OCI-LY3 (cell line): ENCODE measurements around the gene SMURF1.

Experiments used
- H2AFZ ChIP-seq: fragments of 200-600, 300-600 bp; shearing (Covaris generic); 2 replicates; pipeline ENCODE4 v1.6.0; 2014; ENCODE audit warnings: antibody characterized with exemption, low read depth, low read length
- H3K27ac ChIP-seq: fragments of 200-600, 300-600 bp; sonication (generic); 2 replicates; pipeline ENCODE4 v1.5.1; 2014; ENCODE audit warnings: mild to moderate bottlenecking, low read length, moderate library complexity, mixed read lengths
- H3K27me3 ChIP-seq: fragments of 200-600, 300-600 bp; sonication (generic); 2 replicates; pipeline ENCODE4 v1.6.1; 2014; ENCODE audit warnings: low read depth, low read length, mixed read lengths
- H3K36me3 ChIP-seq: fragments of 200-600, 300-600 bp; sonication (generic); replicated peaks from 2 replicates; pipeline ENCODE3; 2014; ENCODE audit warnings: low read depth, low read length, mixed read lengths
- H3K4me1 ChIP-seq: fragments of 300-600, 200-600 bp; sonication (generic); 2 replicates; pipeline ENCODE4 v1.6.1; 2014; ENCODE audit warnings: low read length, mixed read lengths
- H3K4me2 ChIP-seq: fragments of 200-600, 300-600 bp; sonication (generic); 2 replicates; pipeline ENCODE4 v1.6.1; 2014; ENCODE audit warnings: low read length, mixed read lengths
- H3K4me3 ChIP-seq: fragments of 300-600, 200-600 bp; sonication (generic); 2 replicates; pipeline ENCODE4 v1.5.1; 2014; ENCODE audit warnings: antibody characterized with exemption, mild to moderate bottlenecking, low read length, moderate library complexity
- H3K79me2 ChIP-seq: fragments of 300-600, 200-600 bp; shearing (Covaris generic); 2 replicates; pipeline ENCODE4 v1.6.1; 2014; ENCODE audit warnings: mild to moderate bottlenecking, low read length, mixed read lengths
- H3K9ac ChIP-seq: fragments of 300-600, 200-600 bp; shearing (Covaris generic); 2 replicates; pipeline ENCODE4 v1.6.0; 2014; ENCODE audit warnings: mild to moderate bottlenecking, low read length, moderate library complexity
- H3K9me3 ChIP-seq: fragments of 200-600, 300-600 bp; shearing (Covaris generic); 2 replicates; pipeline ENCODE4 v1.6.1; 2014; ENCODE audit warnings: low read length, mixed read lengths; ENCODE audit not compliant: insufficient read depth
- H4K20me1 ChIP-seq: fragments of 200-600, 300-600 bp; sonication (generic); 2 replicates; pipeline ENCODE4 v1.6.1; 2016; ENCODE audit warnings: low read length, mixed read lengths; ENCODE audit not compliant: insufficient read depth
- EZH2phosphoT487 ChIP-seq: fragments of 200-600 bp; shearing (Covaris generic); IDR thresholded peaks from 2 replicates; pipeline ENCODE4 v1.6.1; 2018; ENCODE audit warnings: antibody characterized with exemption, mixed run types, low read depth
- TF ChIP-seq, protein P1 (sequence below): fragments of 200-600, 300-600 bp; sonication (generic); IDR thresholded peaks from 2 replicates; pipeline ENCODE4 v1.5.1; 2014; ENCODE audit warnings: antibody characterized with exemption, low read length, low read depth

Gene SMURF1

DNA sequence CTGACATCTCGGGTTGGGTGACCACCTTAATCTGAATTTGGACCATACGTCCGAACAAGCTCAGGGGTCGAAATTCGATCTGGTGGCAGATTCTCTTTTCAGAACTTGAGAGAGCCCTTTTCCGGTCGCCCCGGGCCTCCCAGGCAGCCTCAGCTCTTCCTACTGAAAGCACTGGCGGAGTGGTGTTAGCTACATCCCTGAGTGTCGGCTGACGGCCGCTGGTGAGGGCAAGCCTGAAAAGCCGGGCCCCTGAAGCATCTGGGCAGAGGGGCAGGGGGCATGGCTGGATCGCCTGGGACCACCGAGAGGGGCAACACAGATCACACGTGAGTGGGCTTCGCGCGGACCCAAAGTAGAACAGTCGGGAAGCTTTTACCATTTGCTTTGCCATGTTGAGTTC, 116.1 kb downstream of the SMURF1 start:
- H3K4me2 ChIP-seq = no peak overlapping the region
- H3K4me3 ChIP-seq = no peak overlapping the region
- H4K20me1 ChIP-seq = no peaks in the 10 kb centered on the region
- TF ChIP-seq, protein P1, sequence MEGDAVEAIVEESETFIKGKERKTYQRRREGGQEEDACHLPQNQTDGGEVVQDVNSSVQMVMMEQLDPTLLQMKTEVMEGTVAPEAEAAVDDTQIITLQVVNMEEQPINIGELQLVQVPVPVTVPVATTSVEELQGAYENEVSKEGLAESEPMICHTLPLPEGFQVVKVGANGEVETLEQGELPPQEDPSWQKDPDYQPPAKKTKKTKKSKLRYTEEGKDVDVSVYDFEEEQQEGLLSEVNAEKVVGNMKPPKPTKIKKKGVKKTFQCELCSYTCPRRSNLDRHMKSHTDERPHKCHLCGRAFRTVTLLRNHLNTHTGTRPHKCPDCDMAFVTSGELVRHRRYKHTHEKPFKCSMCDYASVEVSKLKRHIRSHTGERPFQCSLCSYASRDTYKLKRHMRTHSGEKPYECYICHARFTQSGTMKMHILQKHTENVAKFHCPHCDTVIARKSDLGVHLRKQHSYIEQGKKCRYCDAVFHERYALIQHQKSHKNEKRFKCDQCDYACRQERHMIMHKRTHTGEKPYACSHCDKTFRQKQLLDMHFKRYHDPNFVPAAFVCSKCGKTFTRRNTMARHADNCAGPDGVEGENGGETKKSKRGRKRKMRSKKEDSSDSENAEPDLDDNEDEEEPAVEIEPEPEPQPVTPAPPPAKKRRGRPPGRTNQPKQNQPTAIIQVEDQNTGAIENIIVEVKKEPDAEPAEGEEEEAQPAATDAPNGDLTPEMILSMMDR = no peak
- TF ChIP-seq EZH2phosphoT487 = no peak
- peaks cover 28% of the 10 kb centered on the region for H3K36me3 ChIP-seq
- no peaks in the 10 kb centered on the region for H3K79me2 ChIP-seq
- no peak overlapping the region for H3K9ac ChIP-seq
- no peak overlapping the region for H2AFZ ChIP-seq
- no peak overlapping the region for H3K27ac ChIP-seq
- no peaks in the 10 kb centered on the region for H3K4me1 ChIP-seq
- H3K9me3 ChIP-seq = no peaks in the 10 kb centered on the region
- no peaks in the 10 kb centered on the region for H3K27me3 ChIP-seq

DNA sequence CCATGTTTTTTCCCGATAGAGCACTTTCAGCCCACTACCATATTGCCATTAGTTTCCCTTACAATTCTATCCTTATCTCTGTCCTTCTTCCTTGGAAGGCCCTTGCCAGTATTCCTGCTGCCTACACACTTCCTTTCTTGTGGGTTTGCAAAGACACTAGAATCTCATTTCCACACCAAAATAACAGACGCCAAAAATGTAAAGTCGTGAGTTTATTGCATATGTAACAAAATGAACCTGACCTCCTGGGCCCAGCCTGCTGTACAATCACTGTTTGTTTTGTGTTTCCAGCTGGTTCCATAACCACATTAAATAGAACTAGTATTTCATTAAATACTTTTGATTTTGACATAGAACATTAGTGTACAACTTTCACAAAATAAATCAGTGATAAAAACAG, 116.7 kb downstream of the SMURF1 start:
- H4K20me1 ChIP-seq = no peaks in the 10 kb centered on the region
- no peak overlapping the region for H3K9ac ChIP-seq
- H3K4me3 ChIP-seq = no peak overlapping the region
- no peak overlapping the region for H3K4me2 ChIP-seq
- TF ChIP-seq EZH2phosphoT487 = no peak
- TF ChIP-seq, protein P1 = no peak
- H2AFZ ChIP-seq = no peak overlapping the region
- H3K27me3 ChIP-seq = no peaks in the 10 kb centered on the region
- peaks cover 26% of the 10 kb centered on the region for H3K36me3 ChIP-seq
- peaks cover under 1% of the 10 kb centered on the region for H3K79me2 ChIP-seq
- H3K9me3 ChIP-seq = no peaks in the 10 kb centered on the region
- H3K27ac ChIP-seq = no peak overlapping the region
- H3K4me1 ChIP-seq = no peaks in the 10 kb centered on the region

DNA sequence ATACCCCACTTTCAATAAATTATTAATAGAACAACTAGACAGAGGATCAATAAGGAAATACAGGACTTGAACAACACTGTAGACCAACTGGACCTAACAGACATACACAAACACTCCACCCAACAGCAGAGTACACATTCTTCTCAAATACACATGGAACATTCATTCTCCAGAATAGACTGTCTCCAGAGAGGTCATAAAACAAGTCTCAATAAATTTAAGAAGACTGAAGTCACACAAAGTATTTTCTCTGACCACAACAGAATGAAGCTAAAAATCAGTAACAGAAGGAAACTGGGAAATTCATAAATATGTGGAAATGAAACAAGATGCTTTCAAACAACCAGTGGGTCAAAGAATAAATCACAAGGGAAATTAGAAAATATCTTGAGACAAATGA, 119.8 kb downstream of the SMURF1 start:
- H3K27me3 ChIP-seq = no peaks in the 10 kb centered on the region
- no peak overlapping the region for H2AFZ ChIP-seq
- H3K4me1 ChIP-seq = no peaks in the 10 kb centered on the region; the same call in 1 of the 2 replicates
- H3K4me3 ChIP-seq = no peak overlapping the region
- H3K36me3 ChIP-seq = peaks cover 19% of the 10 kb centered on the region
- H3K79me2 ChIP-seq = peaks cover 3% of the 10 kb centered on the region
- H4K20me1 ChIP-seq = no peaks in the 10 kb centered on the region
- TF ChIP-seq EZH2phosphoT487 = no peak
- TF ChIP-seq, protein P1 = no peak
- no peaks in the 10 kb centered on the region for H3K9me3 ChIP-seq
- H3K9ac ChIP-seq = no peak overlapping the region
- H3K27ac ChIP-seq = no peak overlapping the region
- H3K4me2 ChIP-seq = no peak overlapping the region

DNA sequence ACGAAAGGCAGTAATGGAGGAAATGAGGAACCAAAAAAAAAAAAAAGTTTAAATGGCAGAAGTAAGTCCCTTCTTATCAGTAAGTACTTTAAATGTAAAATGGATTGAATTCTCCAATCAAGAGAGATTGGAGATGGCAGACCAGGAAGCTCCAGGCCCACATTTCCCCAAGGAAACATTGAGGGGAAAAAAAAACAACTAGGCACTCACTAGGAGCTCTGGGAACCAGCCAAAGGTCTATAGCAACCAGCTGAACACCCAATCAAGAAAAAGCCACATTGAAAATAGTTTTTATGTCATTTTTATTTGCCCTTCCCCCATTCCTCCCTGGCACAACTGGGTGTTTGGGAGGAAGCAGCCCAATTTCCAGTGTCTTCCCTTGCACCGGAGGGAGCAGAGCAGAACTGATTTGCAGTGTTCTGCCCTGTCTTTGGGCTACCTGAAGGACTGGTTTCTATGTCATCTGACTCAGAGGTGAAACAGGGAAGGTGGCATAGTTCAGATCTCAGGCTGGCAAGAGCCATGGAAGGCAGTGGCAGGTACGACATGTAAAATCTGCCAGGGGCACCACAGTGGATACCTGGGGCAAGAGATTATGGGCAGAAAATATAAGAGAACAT, 121.9 kb downstream of the SMURF1 start:
- Histone ChIP-seq H2AFZ (no peak overlapping the region), H4K20me1 (no peaks in the 10 kb centered on the region), H3K9me3 (no peaks in the 10 kb centered on the region), H3K27ac (no peak overlapping the region), H3K27me3 (no peaks in the 10 kb centered on the region), H3K36me3 (peaks cover 25% of the 10 kb centered on the region), H3K4me2 (no peak overlapping the region), H3K4me1 (no peaks in the 10 kb centered on the region; the same call in 1 of the 2 replicates), H3K4me3 (no peak overlapping the region), H3K9ac (no peak overlapping the region), H3K79me2 (peaks cover 6% of the 10 kb centered on the region)
- no peak for TF ChIP-seq EZH2phosphoT487
- TF ChIP-seq, protein P1 = no peak
